Posterior vena cava (tissue), 2 donors: Measurements from ENCODE around the gene FIBP. TPM values are rescaled to one million over a fixed set of nuclear protein-coding genes. Genes with fewer than 3 reads are reported as not detected.
A peak's percentile ranks its signal among the peaks of the same experiment; 100 is the strongest.

Experiments
- DNase-seq: peaks from one replicate; pipeline ENCODE4 v3.0.0-alpha.2; 2020; ENCODE audit warnings: low spot score
- intact Hi-C, 2 donors: fragments of 100-400 bp; cut with DNase I; formaldehyde crosslinking; loops; one replicate each; pipeline versions ENCODE4 v1.14.1 to v1.14.2; 2022 to 2023
- total RNA-seq, 2 donors: library from RNA; stranded (reverse); fragmentation: NEBNext Ultra II Directional; extraction: Animal tissue kit (Norgen Biotek cat#: 25700); gene quantifications; one replicate each; pipeline ENCODE4 v1.2.1, GENCODE V29; 2021
- donor health status: DM: yes; HTN: yes; CAD: no.
- donor health status: DM: yes; HTN: yes; CAD: no.

Gene FIBP
- total RNA-seq, 2 donors from 2014 or later, result 39.7 to 40.8 TPM

GRCh38 chr11:65864706-65865471 lies 23.4 kb downstream of the FIBP start:
- intact Hi-C loops, result loop anchor here in 1 of 2 donors (5.0 kb wide), 1 partner anchor 632 kb away; no protein-coding TSS in a partner anchor
- DNase-seq, result no peak

GRCh38 chr11:65863889-65864705 lies 24.2 kb downstream of the FIBP start:
- no peak for DNase-seq
- intact Hi-C loops, result no loop called here

GRCh38 chr11:65862941-65863888 lies 25.1 kb downstream of the FIBP start:
- DNase-seq, result peak; percentile 75
- intact Hi-C loops, result no loop called here

GRCh38 chr11:65862191-65862735 lies 26.0 kb downstream of the FIBP start:
- DNase-seq, result no peak

GRCh38 chr11:65861533-65862183 lies 26.6 kb downstream of the FIBP start:
- peak; percentile 51 for DNase-seq
- intact Hi-C loops, result no loop called here

More at GRCh38 chr11:65862191-65862735, 26.0 kb downstream of the FIBP start:
- intact Hi-C loops, result no loop called here

- intact Hi-C loops, result no loop called here
- DNase-seq, result no peak
Measured at GRCh38 chr11:65861165-65861505, 27.1 kb downstream of the FIBP start.

GRCh38 chr11:65860278-65861164 lies 27.8 kb downstream of the FIBP start, which contains the start of gene MUS81:
MUS81 (plus strand) TSS chr11:65860433; CDS start chr11:65860754, 321 bp downstream.
- intact Hi-C loops, result no loop called here
- peak; percentile 99 for DNase-seq

- intact Hi-C loops, result no loop called here
- no peak for DNase-seq
Measured at GRCh38 chr11:65859812-65860277, 28.4 kb downstream of the FIBP start.

GRCh38 chr11:65859095-65859811 lies 29.0 kb downstream of the FIBP start:
- peak; percentile 100 for DNase-seq
- intact Hi-C loops, result no loop called here

- DNase-seq, result no peak
- intact Hi-C loops, result no loop called here
Measured at GRCh38 chr11:65858681-65859087, 29.6 kb downstream of the FIBP start.

GRCh38 chr11:65857853-65858680 lies 30.2 kb downstream of the FIBP start, which contains the start of gene CFL1:
CFL1 (minus strand) TSS chr11:65858180; CDS start chr11:65858099, 81 bp downstream.
- intact Hi-C loops, result no loop called here

GRCh38 chr11:65857500-65857852 lies 30.8 kb downstream of the FIBP start:
- intact Hi-C loops, result no loop called here
- DNase-seq, result no peak

More at GRCh38 chr11:65857853-65858680, 30.2 kb downstream of the FIBP start, which contains the start of gene CFL1:
- DNase-seq, result peak; percentile 100

- peak; percentile 96 for DNase-seq
- intact Hi-C loops, result no loop called here
Measured at GRCh38 chr11:65856689-65857499, 31.4 kb downstream of the FIBP start.

GRCh38 chr11:65855927-65856363 lies 32.3 kb downstream of the FIBP start:
- peak; percentile 34 for DNase-seq
- intact Hi-C loops, result no loop called here
